Esophagus squamous epithelium (tissue), 5 donors: ENCODE measurements around the gene AP2M1. TPM values are rescaled to one million over a fixed set of nuclear protein-coding genes. Genes with fewer than 3 reads are reported as not detected.

Source experiments
- DNase-seq: peaks from one replicate; lab custom pipeline; 2025; lab: John Stamatoyannopoulos, UW
- H3K27ac ChIP-seq, 4 donors: fragments of 200-600 bp; sonication (generic); one replicate each; pipeline ENCODE4 v1.5.1; 2016 to 2019; ENCODE audit warnings: mild to moderate bottlenecking in 1 of 4
- H3K27me3 ChIP-seq, 4 donors: fragments of 200-600 bp; sonication (generic); 1 replicate in 3 of 4; 2 replicates in 1 of 4; pipeline versions ENCODE4 v1.5.1 to v1.6.0; 2017 to 2021; ENCODE audit warnings: antibody characterized with exemption in 1 of 4
- H3K36me3 ChIP-seq, 3 donors: fragments of 200-600 bp; sonication (generic); one replicate each; pipeline ENCODE4 v1.5.1; 2016 to 2019
- H3K4me1 ChIP-seq, 3 donors: fragments of 200-600 bp; sonication (generic); one replicate each; pipeline ENCODE4 v1.5.1; 2017 to 2019
- H3K4me3 ChIP-seq, 4 donors: fragments of 200-600 bp; sonication (generic); 1 replicate in 3 of 4; 2 replicates in 1 of 4; pipeline ENCODE4 v1.5.1; 2016 to 2019; ENCODE audit warnings: mild to moderate bottlenecking in 2 of 4, moderate library complexity in 1 of 4
- H3K9me3 ChIP-seq, 3 donors: fragments of 200-600 bp; sonication (generic); one replicate each; pipeline ENCODE4 v1.5.1; 2016 to 2019
- POLR2A ChIP-seq, 4 donors: fragments of 450-650 bp; IDR thresholded peaks; one replicate each; pipeline ENCODE4 v1.6.1; 2017; ENCODE audit warnings: antibody characterized with exemption in 4 of 4, mild to moderate bottlenecking in 4 of 4, moderate library complexity in 3 of 4
- WGBS, 2 donors: methylation state at CpG; one replicate each; pipeline ENCODE4 v1.1.5; 2018; 5-methylcytosine and 5-hydroxymethylcytosine counted together
- intact Hi-C: fragments of 100-400 bp; cut with DNase I; formaldehyde crosslinking; loops from one replicate; pipeline ENCODE4 v1.15.0; 2022
- total RNA-seq, 4 donors: library from RNA; depleted of rRNA; stranded (reverse); fragments of >200 nt; gene quantifications; one replicate each; pipeline ENCODE4 v1.1.0, GENCODE V29; 2016
- TF ChIP-seq, protein P1 (sequence below), 6 experiments: fragments of 450-650 bp in 4 of 6; fragments of 200-600 bp in 2 of 6; sonication (generic) in 2 of 6; IDR thresholded peaks; one replicate each; pipeline ENCODE4 v1.5.1; 2016 to 2019; ENCODE audit warnings: antibody characterized with exemption in 6 of 6, mild to moderate bottlenecking in 4 of 6, moderate library complexity in 4 of 6
- donor health status: DM: yes; HTN: yes; CAD: no.

Gene AP2M1
- total RNA-seq: 100 to 1,000 TPM; 139 to 212 (median 208) TPM

DNA sequence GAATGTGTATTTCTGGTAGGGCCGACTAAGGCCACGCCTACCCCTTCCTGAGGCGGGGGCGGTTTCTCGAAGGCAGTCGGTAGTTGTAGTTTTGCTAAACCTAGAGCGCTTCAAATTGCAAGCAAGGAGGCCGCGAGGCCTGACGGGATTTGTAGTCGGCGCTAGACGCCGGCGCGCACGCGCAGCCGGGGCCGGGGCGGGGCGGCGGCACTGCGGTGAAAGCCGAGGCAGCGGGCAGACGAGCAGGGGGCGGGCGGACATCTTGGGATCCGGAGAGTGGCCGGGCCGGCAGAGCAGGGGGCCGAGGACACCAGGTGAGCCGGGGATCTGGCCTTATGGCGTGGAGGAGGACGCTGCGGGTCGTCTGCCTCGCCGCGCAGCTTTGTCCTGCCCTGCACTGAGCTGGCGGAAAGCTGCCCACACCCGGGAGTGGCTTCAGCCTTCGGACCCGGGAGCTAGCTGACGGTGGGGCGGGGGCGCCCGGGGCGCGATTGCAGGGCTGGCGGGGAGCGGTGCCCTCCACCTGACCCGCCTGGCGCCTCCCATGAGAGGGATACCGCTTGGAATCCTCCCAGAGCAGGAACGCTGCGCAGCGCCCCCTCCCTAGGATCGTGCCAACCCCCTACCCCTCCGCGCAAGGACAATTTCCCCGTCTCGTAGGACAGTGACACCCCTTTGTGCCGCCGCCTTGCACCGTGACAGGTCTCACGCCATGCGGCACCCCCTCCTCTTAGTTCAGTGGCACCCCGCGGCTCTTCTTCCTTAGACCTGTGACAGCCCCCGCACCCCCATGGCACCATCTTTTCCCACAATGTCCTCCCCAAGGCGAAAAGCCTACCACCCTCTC lies at the start of gene AP2M1:
Gene AP2M1, plus strand, starts transcription at position 210 of the 847 bp plus-strand sequence. CDS start 2,139 bp downstream, outside the sequence.
- no peaks in the 10 kb centered on the region for H3K9me3 ChIP-seq
- peaks cover 28 to 54% (median 38%) of the 10 kb centered on the region in 3 donors for H3K36me3 ChIP-seq
- peaks cover 48 to 77% (median 59%) of the 10 kb centered on the region in 3 donors for H3K4me1 ChIP-seq
- peak; percentile 94 for DNase-seq
- H3K4me3 ChIP-seq: peak within 1 kb of the TSS; percentile 97 to 100 (median 99)
- H3K27ac ChIP-seq: peak within 1 kb of the TSS; percentile 96 to 98 (median 98)
- TF ChIP-seq, protein P1, sequence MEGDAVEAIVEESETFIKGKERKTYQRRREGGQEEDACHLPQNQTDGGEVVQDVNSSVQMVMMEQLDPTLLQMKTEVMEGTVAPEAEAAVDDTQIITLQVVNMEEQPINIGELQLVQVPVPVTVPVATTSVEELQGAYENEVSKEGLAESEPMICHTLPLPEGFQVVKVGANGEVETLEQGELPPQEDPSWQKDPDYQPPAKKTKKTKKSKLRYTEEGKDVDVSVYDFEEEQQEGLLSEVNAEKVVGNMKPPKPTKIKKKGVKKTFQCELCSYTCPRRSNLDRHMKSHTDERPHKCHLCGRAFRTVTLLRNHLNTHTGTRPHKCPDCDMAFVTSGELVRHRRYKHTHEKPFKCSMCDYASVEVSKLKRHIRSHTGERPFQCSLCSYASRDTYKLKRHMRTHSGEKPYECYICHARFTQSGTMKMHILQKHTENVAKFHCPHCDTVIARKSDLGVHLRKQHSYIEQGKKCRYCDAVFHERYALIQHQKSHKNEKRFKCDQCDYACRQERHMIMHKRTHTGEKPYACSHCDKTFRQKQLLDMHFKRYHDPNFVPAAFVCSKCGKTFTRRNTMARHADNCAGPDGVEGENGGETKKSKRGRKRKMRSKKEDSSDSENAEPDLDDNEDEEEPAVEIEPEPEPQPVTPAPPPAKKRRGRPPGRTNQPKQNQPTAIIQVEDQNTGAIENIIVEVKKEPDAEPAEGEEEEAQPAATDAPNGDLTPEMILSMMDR (IDR thresholded peaks at IDR 0.05): no peak
- peak in 3 of 4 donors; percentile 66 to 87 (median 79) for TF ChIP-seq POLR2A (IDR thresholded peaks at IDR 0.05)
- 0 to 1% methylated on average over 21 to 49 of the region's 73 CpGs for WGBS, 2 donors
- no peaks in the 10 kb centered on the region for H3K27me3 ChIP-seq
- intact Hi-C loops: no loop called here

DNA sequence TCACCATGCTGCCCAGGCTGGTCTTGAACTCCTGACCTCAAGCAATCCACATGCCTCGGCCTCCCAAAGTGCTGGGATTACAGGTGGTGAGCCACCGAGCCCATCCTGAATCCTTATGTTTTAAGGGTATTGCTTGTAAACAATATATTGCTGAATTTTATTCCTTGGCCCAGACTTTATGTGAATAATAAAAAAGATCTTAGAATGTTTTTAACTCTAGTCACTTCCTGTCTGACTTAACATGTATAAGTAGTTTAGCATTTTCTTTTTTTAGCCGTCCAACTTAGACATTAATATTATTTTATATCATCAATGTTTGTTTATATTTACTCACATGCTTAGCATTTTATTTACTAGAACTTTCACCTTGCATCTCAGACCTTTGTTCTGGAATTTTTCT lies 48.6 kb upstream of the AP2M1 start:
- whole genome bisulfite sequencing, 2 donors: 61 to 77% methylated on average over 3 of the region's 3 CpGs
- no peak overlapping the region for H3K27ac ChIP-seq
- H3K4me3 ChIP-seq: no peak overlapping the region

DNA sequence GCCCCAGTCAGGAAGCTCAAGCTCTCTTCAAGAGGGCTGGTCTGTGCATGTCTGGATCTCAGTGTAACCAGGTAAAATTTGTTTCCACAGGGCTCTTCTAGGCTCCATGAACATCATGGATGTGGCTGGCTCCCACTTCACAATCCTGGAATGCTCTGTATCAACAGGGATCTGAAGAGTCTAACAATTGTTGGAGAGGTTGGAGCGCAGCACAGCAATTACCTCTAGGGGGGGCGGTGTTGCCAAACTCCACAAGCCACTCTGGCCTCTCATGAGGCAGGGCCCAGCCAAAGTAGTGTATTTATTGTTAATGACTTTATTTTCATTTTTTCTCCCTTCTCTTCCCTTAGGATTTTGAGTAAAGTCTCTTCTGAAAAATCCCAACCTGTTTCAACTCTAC lies 45.6 kb upstream of the AP2M1 start:
- no peak overlapping the region for H3K27ac ChIP-seq
- no peak for TF ChIP-seq POLR2A (IDR thresholded peaks at IDR 0.05)
- TF ChIP-seq, protein P1 (IDR thresholded peaks at IDR 0.05): peak in 4 of 6 experiments; percentile 22 to 50 (median 30)
- peaks cover 0 to 18% (median 3%) of the 10 kb centered on the region in 3 donors for H3K4me1 ChIP-seq
- H3K4me3 ChIP-seq: no peak overlapping the region
- H3K36me3 ChIP-seq: no peaks in the 10 kb centered on the region
- 9 to 18% methylated on average over 2 of the region's 2 CpGs for WGBS, 2 donors
- no peaks in the 10 kb centered on the region for H3K9me3 ChIP-seq
- no peak for DNase-seq
- intact Hi-C loops: no loop called here
- no peaks in the 10 kb centered on the region for H3K27me3 ChIP-seq

More for the DNA sequence above, 48.6 kb upstream of the AP2M1 start:
- TF ChIP-seq POLR2A (IDR thresholded peaks at IDR 0.05): no peak
- TF ChIP-seq, protein P1 (IDR thresholded peaks at IDR 0.05): no peak
- Histone ChIP-seq H3K9me3 (no peaks in the 10 kb centered on the region), H3K4me1 (peaks cover 0 to 8% (median 0%) of the 10 kb centered on the region in 3 donors), H3K27me3 (no peaks in the 10 kb centered on the region), H3K36me3 (no peaks in the 10 kb centered on the region)
- no peak for DNase-seq
- intact Hi-C loops: no loop called here

DNA sequence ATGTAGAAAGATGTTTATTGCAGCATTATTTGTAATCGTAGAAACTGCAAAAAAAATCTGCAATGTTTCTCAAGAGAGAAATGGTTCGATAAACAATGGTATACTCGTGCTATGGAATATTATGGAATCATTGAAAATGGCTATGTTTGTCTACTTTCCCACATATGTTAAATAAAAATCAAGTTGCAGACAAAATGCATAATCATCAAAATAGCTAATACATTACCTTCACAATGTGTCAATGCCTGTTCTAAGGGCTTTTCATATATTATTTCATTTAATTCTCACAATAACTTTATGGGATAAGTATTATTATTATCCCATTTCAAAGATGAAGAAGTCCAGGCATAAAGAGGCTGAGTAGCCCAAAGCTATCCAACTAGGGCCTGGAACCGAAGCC lies 41.7 kb upstream of the AP2M1 start:
- 89 to 91% methylated on average over 4 of the region's 4 CpGs for whole genome bisulfite sequencing, 2 donors
- H3K36me3 ChIP-seq: peaks cover 0 to 11% (median 0%) of the 10 kb centered on the region in 3 donors
- no peak for TF ChIP-seq POLR2A (IDR thresholded peaks at IDR 0.05)
- TF ChIP-seq, protein P1 (IDR thresholded peaks at IDR 0.05): no peak
- intact Hi-C loops: loop anchor here (10.0 kb wide), 1 partner anchor 118 kb away; the partner anchor contains the start of gene ABCC5
- H3K9me3 ChIP-seq: no peaks in the 10 kb centered on the region
- no peaks in the 10 kb centered on the region for H3K27me3 ChIP-seq
- no peak overlapping the region for H3K4me3 ChIP-seq
- peaks cover 9 to 47% (median 16%) of the 10 kb centered on the region in 3 donors for H3K4me1 ChIP-seq
- DNase-seq: no peak
- H3K27ac ChIP-seq: peak overlapping the region in 1 of 4 donors; percentile 96
